ENCODE measurements around the gene APBA1. TPM values are rescaled to one million over a fixed set of nuclear protein-coding genes. Genes with fewer than 3 reads are reported as not detected.

Gene APBA1
- polyA plus RNA-seq, 3 donors, result 1.6 TPM; not detected in 2

- H3K79me2 ChIP-seq (ENCODE audit: insufficient read depth, low read length), result no peaks in the 10 kb centered on the region
- intact Hi-C loops (cut with micrococcal nuclease), result no loop called here
Observed at GRCh38 chr9:69456201-69456600, 216.0 kb downstream of the APBA1 start.

DNA sequence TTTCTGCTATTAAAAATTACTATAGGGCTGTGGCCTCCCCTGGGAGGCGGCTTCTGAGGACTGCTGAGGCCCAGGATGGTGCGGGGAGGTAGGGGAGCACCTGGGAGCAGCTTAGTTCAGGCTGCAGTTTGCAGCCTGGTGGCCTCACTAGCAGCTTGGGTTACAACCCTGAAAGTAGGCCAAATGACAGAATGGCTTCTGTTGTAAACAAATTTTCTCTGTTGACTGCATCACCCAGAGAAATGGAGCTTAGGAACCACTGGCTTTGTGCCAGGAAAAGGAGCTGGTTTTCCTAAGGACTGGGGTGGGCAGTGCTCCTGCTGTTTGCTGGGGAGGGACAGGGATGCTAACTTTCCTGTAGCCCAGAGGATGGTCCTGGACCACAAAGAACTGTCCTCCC lies 216.9 kb downstream of the APBA1 start:
- no peak overlapping the region for H3K27ac Mint-ChIP-seq
- no peaks in the 10 kb centered on the region for H3K9me3 Mint-ChIP-seq
- H3K36me3 ChIP-seq (replicated peaks in 1 of 2; ENCODE audit: control insufficient read depth in 1 of 2, insufficient read depth in 2 of 2, low read length in 2 of 2), result no peaks in the 10 kb centered on the region
- H3K27me3 ChIP-seq (ENCODE audit: control insufficient read depth in 2 of 2, insufficient read depth in 2 of 2, low read length in 2 of 2), result no peaks in the 10 kb centered on the region
- no peak overlapping the region for H3K9ac ChIP-seq (ENCODE audit: insufficient read depth, low read length, poor library complexity, severe bottlenecking)
- no peaks in the 10 kb centered on the region for H3K79me2 ChIP-seq (ENCODE audit: insufficient read depth, low read length)
- TF ChIP-seq, protein P1, sequence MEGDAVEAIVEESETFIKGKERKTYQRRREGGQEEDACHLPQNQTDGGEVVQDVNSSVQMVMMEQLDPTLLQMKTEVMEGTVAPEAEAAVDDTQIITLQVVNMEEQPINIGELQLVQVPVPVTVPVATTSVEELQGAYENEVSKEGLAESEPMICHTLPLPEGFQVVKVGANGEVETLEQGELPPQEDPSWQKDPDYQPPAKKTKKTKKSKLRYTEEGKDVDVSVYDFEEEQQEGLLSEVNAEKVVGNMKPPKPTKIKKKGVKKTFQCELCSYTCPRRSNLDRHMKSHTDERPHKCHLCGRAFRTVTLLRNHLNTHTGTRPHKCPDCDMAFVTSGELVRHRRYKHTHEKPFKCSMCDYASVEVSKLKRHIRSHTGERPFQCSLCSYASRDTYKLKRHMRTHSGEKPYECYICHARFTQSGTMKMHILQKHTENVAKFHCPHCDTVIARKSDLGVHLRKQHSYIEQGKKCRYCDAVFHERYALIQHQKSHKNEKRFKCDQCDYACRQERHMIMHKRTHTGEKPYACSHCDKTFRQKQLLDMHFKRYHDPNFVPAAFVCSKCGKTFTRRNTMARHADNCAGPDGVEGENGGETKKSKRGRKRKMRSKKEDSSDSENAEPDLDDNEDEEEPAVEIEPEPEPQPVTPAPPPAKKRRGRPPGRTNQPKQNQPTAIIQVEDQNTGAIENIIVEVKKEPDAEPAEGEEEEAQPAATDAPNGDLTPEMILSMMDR (IDR thresholded peaks at IDR 0.05), result no peak
- no peaks in the 10 kb centered on the region for H3K9me3 ChIP-seq (replicated peaks in 1 of 2; ENCODE audit: control insufficient read depth in 1 of 2, insufficient read depth in 1 of 2, low read length in 2 of 2)
- intact Hi-C loops (cut with micrococcal nuclease), result no loop called here
- H2AFZ ChIP-seq (ENCODE audit: insufficient read depth, low read depth, low read length, poor library complexity, severe bottlenecking), result no peak overlapping the region
- no peak overlapping the region for H3K27ac ChIP-seq (ENCODE audit: low read depth in 1 of 2, low read length in 2 of 2)
- H3K4me1 ChIP-seq (ENCODE audit: control insufficient read depth in 1 of 2, insufficient read depth in 2 of 2, low read length in 2 of 2), result peaks cover 12 to 44% of the 10 kb centered on the region in 2 donors
- no peaks in the 10 kb centered on the region for H4K20me1 ChIP-seq (ENCODE audit: insufficient read depth, low read length)
- H3K4me1 Mint-ChIP-seq, result peaks cover 45% of the 10 kb centered on the region
- no peak overlapping the region for H3K4me2 ChIP-seq (replicated peaks; ENCODE audit: extremely low read depth, low read length, poor library complexity, severe bottlenecking)
- WGBS (ENCODE audit: insufficient coverage), result 96% methylated on average over 2 of the region's 2 CpGs
- no peak for DNase-seq
- H3K27me3 Mint-ChIP-seq (ENCODE audit: low read depth in 3 of 3), result no peaks in the 10 kb centered on the region
- no peak overlapping the region for H3K4me3 ChIP-seq (replicated peaks in 1 of 3; ENCODE audit: low read depth in 2 of 3, low read length in 3 of 3)
- no peak overlapping the region for H3K4me3 Mint-ChIP-seq
- H3K36me3 Mint-ChIP-seq, result no peaks in the 10 kb centered on the region

More at GRCh38 chr9:69456201-69456600, 216.0 kb downstream of the APBA1 start:
- Histone ChIP-seq H3K9ac (ENCODE audit: insufficient read depth, low read length, poor library complexity, severe bottlenecking) (no peak overlapping the region), H3K4me3 (replicated peaks in 1 of 3; ENCODE audit: low read depth in 2 of 3, low read length in 3 of 3) (no peak overlapping the region), H4K20me1 (ENCODE audit: insufficient read depth, low read length) (no peaks in the 10 kb centered on the region), H3K9me3 (replicated peaks in 1 of 2; ENCODE audit: control insufficient read depth in 1 of 2, insufficient read depth in 1 of 2, low read length in 2 of 2) (no peaks in the 10 kb centered on the region), H3K27ac (ENCODE audit: low read depth in 1 of 2, low read length in 2 of 2) (no peak overlapping the region), H3K4me2 (replicated peaks; ENCODE audit: extremely low read depth, low read length, poor library complexity, severe bottlenecking) (no peak overlapping the region), H3K36me3 (replicated peaks in 1 of 2; ENCODE audit: control insufficient read depth in 1 of 2, insufficient read depth in 2 of 2, low read length in 2 of 2) (no peaks in the 10 kb centered on the region), H3K27me3 (ENCODE audit: control insufficient read depth in 2 of 2, insufficient read depth in 2 of 2, low read length in 2 of 2) (no peaks in the 10 kb centered on the region), H3K4me1 (ENCODE audit: control insufficient read depth in 1 of 2, insufficient read depth in 2 of 2, low read length in 2 of 2) (peaks cover 12 to 44% of the 10 kb centered on the region in 2 donors), H2AFZ (ENCODE audit: insufficient read depth, low read depth, low read length, poor library complexity, severe bottlenecking) (no peak overlapping the region)
- TF ChIP-seq, protein P1 (IDR thresholded peaks at IDR 0.05), result no peak
- H3K4me3 Mint-ChIP-seq, result no peak overlapping the region
- no peak overlapping the region for H3K27ac Mint-ChIP-seq
- no peaks in the 10 kb centered on the region for H3K36me3 Mint-ChIP-seq
- H3K27me3 Mint-ChIP-seq (ENCODE audit: low read depth in 3 of 3), result no peaks in the 10 kb centered on the region
- 96% methylated on average over 11 of the region's 15 CpGs for WGBS (ENCODE audit: insufficient coverage)
- no peak for DNase-seq
- H3K4me1 Mint-ChIP-seq, result peaks cover 45% of the 10 kb centered on the region
- H3K9me3 Mint-ChIP-seq, result no peaks in the 10 kb centered on the region
